ENCODE results near the gene KLK8. TPM values are rescaled to one million over a fixed set of nuclear protein-coding genes. Genes with fewer than 3 reads are reported as not detected.

Gene KLK8
- total RNA-seq, 2 donors from 2014 or later: 1.1 TPM; not detected in 1

DNA sequence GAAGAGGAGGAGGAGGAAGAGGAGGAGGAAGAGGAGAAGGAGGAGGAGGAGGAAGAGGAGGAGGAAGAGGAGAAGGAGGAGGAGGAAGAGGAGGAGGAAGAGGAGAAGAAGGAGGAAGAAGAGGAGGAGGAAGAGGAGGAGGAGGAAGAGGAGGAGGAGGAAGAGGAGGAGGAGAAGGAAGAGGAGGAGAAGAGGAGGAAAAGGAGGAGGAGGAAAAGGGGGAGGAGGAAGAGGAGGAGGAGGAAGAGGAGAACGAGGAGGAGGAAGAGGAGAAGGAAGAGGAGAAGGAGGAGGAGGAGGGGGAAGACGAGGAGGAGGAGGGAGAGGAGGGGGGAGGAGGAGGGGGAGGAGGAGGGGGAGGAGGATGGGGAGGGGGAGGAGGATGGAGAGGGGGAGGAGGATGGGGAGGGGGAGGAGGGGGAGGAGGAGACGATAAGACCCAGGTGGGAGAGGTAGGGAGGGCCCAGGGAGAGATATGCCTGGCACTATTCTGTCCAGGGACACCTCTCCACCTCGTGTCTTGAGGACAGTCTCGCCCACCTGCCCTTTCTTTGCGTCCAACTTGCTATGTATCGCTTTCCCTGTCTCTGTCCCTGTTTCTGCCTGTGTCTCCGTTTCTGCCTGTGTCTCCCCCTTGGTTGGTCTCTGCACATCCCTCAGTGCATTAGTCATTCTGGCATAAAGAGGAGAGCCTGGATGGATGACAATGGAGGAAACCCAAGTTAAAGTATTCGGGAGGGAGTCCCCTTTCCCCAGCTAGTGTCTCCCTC is 41.5 kb downstream of the KLK8 start:
- 52 to 65% methylated on average over 6 of the region's 9 CpGs for WGBS, 2 experiments (ENCODE audit: insufficient coverage in 1 of 2, insufficient read length in 1 of 2)
- H3K36me3 Mint-ChIP-seq (ENCODE audit: low read depth): no peaks in the 10 kb centered on the region
- TF ChIP-seq, protein P1, sequence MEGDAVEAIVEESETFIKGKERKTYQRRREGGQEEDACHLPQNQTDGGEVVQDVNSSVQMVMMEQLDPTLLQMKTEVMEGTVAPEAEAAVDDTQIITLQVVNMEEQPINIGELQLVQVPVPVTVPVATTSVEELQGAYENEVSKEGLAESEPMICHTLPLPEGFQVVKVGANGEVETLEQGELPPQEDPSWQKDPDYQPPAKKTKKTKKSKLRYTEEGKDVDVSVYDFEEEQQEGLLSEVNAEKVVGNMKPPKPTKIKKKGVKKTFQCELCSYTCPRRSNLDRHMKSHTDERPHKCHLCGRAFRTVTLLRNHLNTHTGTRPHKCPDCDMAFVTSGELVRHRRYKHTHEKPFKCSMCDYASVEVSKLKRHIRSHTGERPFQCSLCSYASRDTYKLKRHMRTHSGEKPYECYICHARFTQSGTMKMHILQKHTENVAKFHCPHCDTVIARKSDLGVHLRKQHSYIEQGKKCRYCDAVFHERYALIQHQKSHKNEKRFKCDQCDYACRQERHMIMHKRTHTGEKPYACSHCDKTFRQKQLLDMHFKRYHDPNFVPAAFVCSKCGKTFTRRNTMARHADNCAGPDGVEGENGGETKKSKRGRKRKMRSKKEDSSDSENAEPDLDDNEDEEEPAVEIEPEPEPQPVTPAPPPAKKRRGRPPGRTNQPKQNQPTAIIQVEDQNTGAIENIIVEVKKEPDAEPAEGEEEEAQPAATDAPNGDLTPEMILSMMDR (conservative IDR thresholded peaks at IDR 0.05): no peak
- no peak for DNase-seq
- Histone ChIP-seq H3K36me3 (ENCODE audit: control insufficient read depth, insufficient read depth, low read length) (no peaks in the 10 kb centered on the region), H3K4me1 (ENCODE audit: control insufficient read depth, insufficient read depth, low read length) (no peaks in the 10 kb centered on the region), H3K27me3 (ENCODE audit: control insufficient read depth, insufficient read depth, low read length, poor library complexity, severe bottlenecking) (no peaks in the 10 kb centered on the region), H3K9me3 (ENCODE audit: control insufficient read depth, low read length) (no peaks in the 10 kb centered on the region), H3K27ac (ENCODE audit: low read depth, low read length) (no peak overlapping the region), H3K4me3 (ENCODE audit: low read length) (no peak overlapping the region), H3K9ac (ENCODE audit: extremely low read depth, low read length, poor library complexity, severe bottlenecking) (no peak overlapping the region)
- no peaks in the 10 kb centered on the region for H3K4me1 Mint-ChIP-seq
- peaks cover 4% of the 10 kb centered on the region for H3K9me3 Mint-ChIP-seq
- peaks cover 48% of the 10 kb centered on the region for H3K27me3 Mint-ChIP-seq (ENCODE audit: insufficient read depth)
- no peak overlapping the region for H3K4me3 Mint-ChIP-seq
- no peak overlapping the region for H3K27ac Mint-ChIP-seq

DNA sequence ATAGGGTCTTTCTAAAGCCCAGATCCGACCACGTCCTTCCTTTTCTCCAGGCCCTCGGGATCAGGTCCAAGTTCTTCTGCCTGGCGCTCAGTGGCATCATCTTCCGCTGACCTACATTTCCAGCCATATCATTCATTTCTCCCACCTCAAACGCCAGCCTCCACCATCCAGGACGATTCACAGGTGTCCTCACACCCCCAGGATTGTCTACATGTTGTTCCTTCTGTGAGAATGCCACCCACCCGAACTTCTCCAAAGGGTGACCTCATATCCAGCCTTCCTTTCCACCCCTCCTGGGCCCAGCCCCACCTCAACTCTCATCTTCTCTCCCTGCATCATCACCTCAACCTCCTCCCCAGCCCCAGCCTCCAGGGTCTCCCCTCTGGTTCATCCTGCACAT is 43.8 kb downstream of the KLK8 start:
- H3K27ac Mint-ChIP-seq: no peak overlapping the region
- H3K9me3 ChIP-seq (ENCODE audit: control insufficient read depth, low read length): no peaks in the 10 kb centered on the region
- H3K4me1 Mint-ChIP-seq: no peaks in the 10 kb centered on the region
- TF ChIP-seq, protein P1 (conservative IDR thresholded peaks at IDR 0.05): no peak
- H3K27me3 ChIP-seq (ENCODE audit: control insufficient read depth, insufficient read depth, low read length, poor library complexity, severe bottlenecking): no peaks in the 10 kb centered on the region
- H3K4me3 Mint-ChIP-seq: no peak overlapping the region
- no peak overlapping the region for H3K27ac ChIP-seq (ENCODE audit: low read depth, low read length)
- peaks cover 4% of the 10 kb centered on the region for H3K9me3 Mint-ChIP-seq
- no peak overlapping the region for H3K9ac ChIP-seq (ENCODE audit: extremely low read depth, low read length, poor library complexity, severe bottlenecking)
- H3K4me1 ChIP-seq (ENCODE audit: control insufficient read depth, insufficient read depth, low read length): no peaks in the 10 kb centered on the region
- H3K36me3 ChIP-seq (ENCODE audit: control insufficient read depth, insufficient read depth, low read length): no peaks in the 10 kb centered on the region
- H3K27me3 Mint-ChIP-seq (ENCODE audit: insufficient read depth): peaks cover 41% of the 10 kb centered on the region
- H3K36me3 Mint-ChIP-seq (ENCODE audit: low read depth): no peaks in the 10 kb centered on the region
- 82 to 84% methylated on average over 7 to 8 of the region's 8 CpGs for WGBS, 2 experiments (ENCODE audit: insufficient coverage in 1 of 2, insufficient read length in 1 of 2)
- no peak overlapping the region for H3K4me3 ChIP-seq (ENCODE audit: low read length)
- DNase-seq: no peak

DNA sequence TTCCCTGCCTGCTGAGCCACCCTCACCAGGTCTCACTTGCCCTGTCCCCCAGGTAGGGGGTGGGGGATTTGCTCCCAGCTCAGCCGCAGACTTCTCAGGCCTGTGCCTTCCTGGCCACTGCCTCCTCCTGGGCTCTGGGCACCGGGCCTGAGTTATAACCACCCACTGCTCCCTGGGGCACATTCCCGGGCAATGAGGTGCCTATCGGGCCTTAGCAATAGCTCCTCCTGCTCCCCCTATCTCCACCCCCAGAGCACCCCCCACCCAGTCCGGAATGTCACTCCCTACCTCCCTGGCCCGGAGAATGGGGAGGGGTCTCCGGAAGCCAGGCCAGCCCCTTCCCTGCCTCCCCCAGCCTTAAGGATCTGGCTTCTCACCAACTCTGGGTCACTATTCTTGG is 48.5 kb downstream of the KLK8 start, which contains the start of gene KLK5:
Gene KLK5, minus strand, starts transcription at position 129 of the 400 bp plus-strand sequence. CDS start 381 bp downstream, outside the sequence.
- Mint-ChIP-seq H3K4me3 (no peak within 1 kb of the TSS), H3K27ac (no peak within 1 kb of the TSS), H3K36me3 (ENCODE audit: low read depth) (no peaks in the 10 kb centered on the region), H3K4me1 (no peaks in the 10 kb centered on the region), H3K27me3 (ENCODE audit: insufficient read depth) (peaks cover 15% of the 10 kb centered on the region), H3K9me3 (no peaks in the 10 kb centered on the region)
- WGBS, 2 experiments (ENCODE audit: insufficient coverage in 1 of 2, insufficient read length in 1 of 2): 54 to 71% methylated on average over 2 to 7 of the region's 7 CpGs
- no peak within 1 kb of the TSS for H3K9ac ChIP-seq (ENCODE audit: extremely low read depth, low read length, poor library complexity, severe bottlenecking)
- H3K9me3 ChIP-seq (ENCODE audit: control insufficient read depth, low read length): no peaks in the 10 kb centered on the region
- no peaks in the 10 kb centered on the region for H3K36me3 ChIP-seq (ENCODE audit: control insufficient read depth, insufficient read depth, low read length)
- DNase-seq: peak; percentile 72
- no peaks in the 10 kb centered on the region for H3K4me1 ChIP-seq (ENCODE audit: control insufficient read depth, insufficient read depth, low read length)
- TF ChIP-seq, protein P1 (conservative IDR thresholded peaks at IDR 0.05): no peak
- H3K27me3 ChIP-seq (ENCODE audit: control insufficient read depth, insufficient read depth, low read length, poor library complexity, severe bottlenecking): no peaks in the 10 kb centered on the region
- H3K27ac ChIP-seq (ENCODE audit: low read depth, low read length): no peak within 1 kb of the TSS
- no peak within 1 kb of the TSS for H3K4me3 ChIP-seq (ENCODE audit: low read length)

All from endodermal cell (in vitro differentiated cells).